Islet precursor cell (in vitro differentiated cells): ENCODE data around the gene NR1D1.
A peak's percentile ranks its signal among the peaks of the same experiment; 100 is the strongest.
"Not testable (repeated sequence)": the region's sequence is repeated elsewhere in the genome, so short reads cannot be mapped to it uniquely, and the experiment has no call there.

ENCODE experiments used
- DNase-seq: peaks from one replicate; pipeline ENCODE4 v3.0.0-alpha.2; 2018

Gene NR1D1

GRCh38 chr17:40100419-40100668 is at the start of gene NR1D1:
Gene NR1D1, minus strand, starts transcription at chr17:40100589. Its CDS starts 495 bp downstream, at chr17:40100094.
- no peak for DNase-seq

GRCh38 chr17:40148527-40148926 is 48.1 kb upstream of the NR1D1 start:
- DNase-seq = no peak

- DNase-seq = no peak
Measured at GRCh38 chr17:40145476-40145875, 45.1 kb upstream of the NR1D1 start.

- DNase-seq = not testable (repeated sequence)
Measured at GRCh38 chr17:40143166-40143565, 42.8 kb upstream of the NR1D1 start.

GRCh38 chr17:40139566-40140058 is 39.2 kb upstream of the NR1D1 start:
- no peak for DNase-seq

- DNase-seq = no peak
Measured at GRCh38 chr17:40135817-40136216, 35.4 kb upstream of the NR1D1 start.

GRCh38 chr17:40134184-40134583 is 33.8 kb upstream of the NR1D1 start:
- DNase-seq = no peak

- DNase-seq = no peak
Measured at GRCh38 chr17:40130352-40131042, 30.1 kb upstream of the NR1D1 start.

GRCh38 chr17:40129498-40129897 is 29.1 kb upstream of the NR1D1 start:
- no peak for DNase-seq

GRCh38 chr17:40124279-40125141 is 24.1 kb upstream of the NR1D1 start:
- peak; percentile 44 for DNase-seq

GRCh38 chr17:40123811-40124114 is 23.4 kb upstream of the NR1D1 start:
- no peak for DNase-seq

GRCh38 chr17:40122999-40123810 is 22.8 kb upstream of the NR1D1 start:
- peak; percentile 87 for DNase-seq

- DNase-seq = peak; percentile 86
Measured at GRCh38 chr17:40122136-40122998, 22.0 kb upstream of the NR1D1 start.

- DNase-seq = peak; percentile 91
Measured at GRCh38 chr17:40121181-40122135, 21.1 kb upstream of the NR1D1 start, which contains the start of gene MSL1. Gene MSL1, plus strand, starts transcription at chr17:40121971. Its CDS starts 642 bp downstream, at chr17:40122613.

- DNase-seq = no peak
Measured at GRCh38 chr17:40115101-40115436, 14.7 kb upstream of the NR1D1 start.

- no peak for DNase-seq
Measured at GRCh38 chr17:40113907-40114245, 13.5 kb upstream of the NR1D1 start.

- peak; percentile 97 for DNase-seq
Measured at GRCh38 chr17:40113110-40113906, 12.9 kb upstream of the NR1D1 start.

GRCh38 chr17:40112718-40113109 is 12.3 kb upstream of the NR1D1 start:
- DNase-seq = no peak

- no peak for DNase-seq
Measured at GRCh38 chr17:40112191-40112711, 11.9 kb upstream of the NR1D1 start.
